T-helper 17 cell (primary cell): ENCODE results near the gene AP3S2. TPM values are rescaled to one million over a fixed set of nuclear protein-coding genes. Genes with fewer than 3 reads are reported as not detected.
A peak's percentile ranks its signal among the peaks of the same experiment; 100 is the strongest.
"Not testable (repeated sequence)": the region's sequence is repeated elsewhere in the genome, so short reads cannot be mapped to it uniquely, and the experiment has no call there.

Experiments
- ATAC-seq: fragments of 150-1000 bp; cut with Tn5 transposase; 2 replicates; pipeline ENCODE4 v1.10.0; 2021; ENCODE audit warnings: mild to moderate bottlenecking, moderate library complexity
- DNase-seq, 3 donors: peaks; one replicate each; pipeline versions ENCODE4 v3.0.0 to v3.0.0-alpha.2; 2020 to 2021
- H3K9me3 ChIP-seq: one replicate; pipeline ENCODE4 v1.7.0; 2013; ENCODE audit warnings: low read length, mild to moderate bottlenecking; ENCODE audit not compliant: control insufficient read depth, poor library complexity, severe bottlenecking
- H3K27ac Mint-ChIP-seq: one replicate; pipeline ENCODE4 v1.8.0; 2022; ENCODE audit warnings: mild to moderate bottlenecking, moderate library complexity, mixed read lengths
- H3K27me3 Mint-ChIP-seq: one replicate; pipeline ENCODE4 v1.8.0; 2022; ENCODE audit warnings: mixed read lengths
- H3K36me3 Mint-ChIP-seq: one replicate; pipeline ENCODE4 v1.8.0; 2022; ENCODE audit warnings: low read depth, mixed read lengths
- H3K4me1 Mint-ChIP-seq: one replicate; pipeline ENCODE4 v1.8.0; 2022; ENCODE audit warnings: mild to moderate bottlenecking, mixed read lengths
- H3K4me3 Mint-ChIP-seq: one replicate; pipeline ENCODE4 v1.8.0; 2022; ENCODE audit warnings: mild to moderate bottlenecking, moderate library complexity, mixed read lengths
- total RNA-seq, 4 donors: library from RNA in 2 of 4; stranded (reverse) in 2 of 4; gene quantifications; one replicate each; pipeline ENCODE4 v1.2.3 and lab custom pipeline; 2022 to 2026

The AP3S2 gene
- total RNA-seq, 2 donors from 2014 or later: 28.0 to 29.1 TPM

DNA sequence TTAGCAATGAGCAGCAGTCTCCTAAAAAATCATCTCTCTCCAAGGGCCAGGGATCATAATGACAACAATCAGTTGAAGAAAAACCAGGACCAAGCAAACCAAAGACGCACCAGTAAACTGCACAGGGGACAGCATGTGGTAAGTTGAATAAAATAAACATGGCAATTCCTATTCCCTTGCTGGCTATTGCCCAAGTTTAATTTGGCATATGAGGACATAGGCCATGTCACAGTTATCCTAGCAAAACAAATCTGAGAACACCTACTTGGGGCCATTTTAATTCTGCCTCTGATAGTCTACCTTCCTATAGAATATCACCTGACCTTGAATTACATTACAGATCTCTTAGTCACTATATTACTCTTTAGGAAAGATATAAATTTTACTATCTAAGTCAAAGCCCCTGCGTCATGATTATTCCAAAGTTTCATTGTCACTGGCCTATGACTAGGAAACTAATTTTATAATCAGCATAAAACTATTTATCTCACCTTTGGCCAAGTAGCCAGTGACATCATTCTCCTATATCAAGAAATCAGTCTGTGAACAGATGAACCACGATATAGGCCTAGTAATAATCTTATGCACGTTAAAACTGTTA, 23.0 kb downstream of the AP3S2 start:
- no peaks in the 10 kb centered on the region for H3K27me3 Mint-ChIP-seq
- no peak overlapping the region for H3K27ac Mint-ChIP-seq
- H3K4me3 Mint-ChIP-seq: no peak overlapping the region
- DNase-seq: no peak
- H3K4me1 Mint-ChIP-seq: peaks cover 6% of the 10 kb centered on the region
- no peak for ATAC-seq
- no peaks in the 10 kb centered on the region for H3K9me3 ChIP-seq
- H3K36me3 Mint-ChIP-seq: peaks cover 2% of the 10 kb centered on the region

DNA sequence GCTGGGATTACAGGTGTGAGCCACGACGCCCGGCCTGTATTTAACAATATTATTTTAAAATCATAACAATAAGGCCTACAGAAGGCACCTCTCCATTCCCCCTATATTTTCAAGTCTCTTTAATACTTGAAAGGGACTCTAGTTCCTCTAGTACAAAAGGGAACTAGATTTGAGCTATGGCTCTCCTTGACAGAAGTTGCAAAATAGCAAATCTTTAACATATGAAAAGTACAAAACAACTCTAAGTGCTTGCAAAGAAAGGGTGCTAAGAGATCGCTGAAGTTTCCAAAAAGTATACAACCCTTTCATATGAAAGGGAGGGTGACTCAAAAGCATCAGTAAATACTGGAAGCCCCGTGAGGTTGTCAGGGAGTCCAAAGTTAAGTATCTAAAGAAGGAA, 23.8 kb downstream of the AP3S2 start:
- no peaks in the 10 kb centered on the region for H3K9me3 ChIP-seq
- ATAC-seq: no peak
- H3K27ac Mint-ChIP-seq: no peak overlapping the region
- no peaks in the 10 kb centered on the region for H3K27me3 Mint-ChIP-seq
- no peak overlapping the region for H3K4me3 Mint-ChIP-seq
- H3K4me1 Mint-ChIP-seq: peaks cover under 1% of the 10 kb centered on the region
- no peak for DNase-seq
- H3K36me3 Mint-ChIP-seq: peaks cover 2% of the 10 kb centered on the region

DNA sequence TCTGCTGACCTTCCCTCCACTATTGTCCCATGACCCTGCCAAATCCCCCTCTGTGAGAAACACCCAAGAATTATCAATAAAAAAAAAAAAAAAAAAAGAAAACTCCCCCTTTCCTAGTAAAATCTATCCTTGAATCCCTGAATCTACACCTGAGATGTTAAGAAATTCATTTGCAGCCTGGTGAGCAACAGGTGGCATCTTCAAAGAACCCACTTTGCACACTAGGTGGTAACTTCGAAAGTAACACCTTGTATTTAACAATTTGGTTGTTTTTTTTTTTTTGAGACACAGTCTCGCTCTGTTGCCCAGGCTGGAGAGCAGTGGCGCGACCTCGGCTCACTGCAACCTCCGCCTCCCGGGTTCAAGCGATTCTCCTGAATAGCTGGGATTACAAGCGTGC, 24.3 kb downstream of the AP3S2 start:
- H3K27ac Mint-ChIP-seq, H3K9me3 ChIP-seq, H3K27me3 Mint-ChIP-seq, ATAC-seq, H3K4me3 Mint-ChIP-seq, DNase-seq, H3K4me1 Mint-ChIP-seq, H3K36me3 Mint-ChIP-seq: not testable (repeated sequence)

DNA sequence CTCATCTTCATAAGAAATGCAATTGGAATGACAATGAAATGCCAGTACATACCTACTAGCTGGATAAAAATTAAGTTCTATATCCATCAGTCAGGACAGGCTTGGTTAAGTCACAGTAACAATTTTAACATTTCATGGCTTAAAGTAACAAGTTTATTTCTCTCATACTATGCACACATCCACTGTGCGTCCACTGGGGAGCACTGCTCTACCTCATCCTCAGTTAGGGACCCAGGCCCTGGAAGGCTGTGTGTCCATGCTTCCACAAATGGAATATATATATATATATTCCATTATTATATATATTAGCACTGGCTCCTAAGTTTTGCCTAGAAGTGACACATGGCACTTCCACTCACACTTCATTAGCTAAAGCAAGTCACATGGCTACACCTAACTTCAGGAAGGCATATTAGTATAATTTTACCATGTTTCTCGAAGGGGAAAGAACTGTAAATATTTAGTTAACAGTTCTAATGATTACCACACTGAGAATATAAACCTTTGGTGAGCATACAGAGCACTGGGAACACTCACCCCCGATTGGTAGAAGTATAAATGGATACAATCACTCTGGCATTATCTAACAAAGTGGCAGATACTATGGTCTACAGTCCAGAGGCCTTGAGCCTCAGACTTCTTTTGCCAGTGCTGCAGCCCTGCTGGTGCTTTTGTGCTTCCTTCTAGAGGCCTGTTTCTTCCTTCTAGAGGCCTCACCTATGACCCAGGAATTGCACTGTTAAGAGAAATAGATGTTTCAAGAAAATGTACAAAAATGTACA, 28.6 kb downstream of the AP3S2 start:
- Mint-ChIP-seq H3K27ac (no peak overlapping the region), H3K4me3 (no peak overlapping the region), H3K27me3 (no peaks in the 10 kb centered on the region), H3K36me3 (peaks cover 2% of the 10 kb centered on the region), H3K4me1 (no peaks in the 10 kb centered on the region)
- ATAC-seq (no peak), DNase-seq (no peak)
- no peaks in the 10 kb centered on the region for H3K9me3 ChIP-seq

DNA sequence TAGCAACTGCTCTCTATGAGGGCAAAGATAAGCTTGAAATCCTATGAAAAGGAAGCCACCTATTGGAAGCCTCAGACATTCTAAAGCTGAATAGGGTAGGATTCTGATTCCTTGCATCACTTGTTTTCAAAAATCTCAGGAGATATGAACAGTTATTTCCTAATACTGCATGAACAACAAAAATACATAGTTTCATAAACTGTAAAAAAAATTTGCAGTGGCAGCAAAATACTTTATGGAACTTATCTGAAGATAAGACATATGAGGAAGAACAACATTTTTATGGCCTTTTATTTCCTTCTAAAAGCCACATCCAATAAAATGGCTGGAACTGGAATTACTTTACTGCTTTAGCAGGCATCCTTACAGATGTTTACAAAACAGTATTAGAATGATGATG, 29.9 kb downstream of the AP3S2 start:
- no peaks in the 10 kb centered on the region for H3K36me3 Mint-ChIP-seq
- H3K4me3 Mint-ChIP-seq: no peak overlapping the region
- ATAC-seq: no peak
- no peaks in the 10 kb centered on the region for H3K9me3 ChIP-seq
- no peak overlapping the region for H3K27ac Mint-ChIP-seq
- no peaks in the 10 kb centered on the region for H3K27me3 Mint-ChIP-seq
- DNase-seq: no peak
- H3K4me1 Mint-ChIP-seq: no peaks in the 10 kb centered on the region

- no peaks in the 10 kb centered on the region for H3K36me3 Mint-ChIP-seq
- H3K27me3 Mint-ChIP-seq: no peaks in the 10 kb centered on the region
- H3K27ac Mint-ChIP-seq: peak overlapping the region; percentile 37
- no peaks in the 10 kb centered on the region for H3K4me1 Mint-ChIP-seq
- ATAC-seq (no peak), DNase-seq (no peak)
- H3K9me3 ChIP-seq: no peaks in the 10 kb centered on the region
- no peak overlapping the region for H3K4me3 Mint-ChIP-seq
These were observed 32.9 kb downstream of the AP3S2 start for GRCh38 chr15:89860891-89861290.

- no peaks in the 10 kb centered on the region for H3K4me1 Mint-ChIP-seq
- H3K27me3 Mint-ChIP-seq: no peaks in the 10 kb centered on the region
These were observed 33.4 kb downstream of the AP3S2 start for GRCh38 chr15:89860431-89860830.

GRCh38 chr15:89858661-89859458, 34.9 kb downstream of the AP3S2 start:
- ATAC-seq: no peak
- Mint-ChIP-seq H3K27ac (peak overlapping the region; percentile 51), H3K27me3 (no peaks in the 10 kb centered on the region), H3K4me3 (no peak overlapping the region), H3K36me3 (no peaks in the 10 kb centered on the region), H3K4me1 (no peaks in the 10 kb centered on the region)
- H3K9me3 ChIP-seq: no peaks in the 10 kb centered on the region
- DNase-seq: no peak

More at GRCh38 chr15:89860431-89860830, 33.4 kb downstream of the AP3S2 start:
- no peak overlapping the region for H3K4me3 Mint-ChIP-seq
- H3K36me3 Mint-ChIP-seq: no peaks in the 10 kb centered on the region
- H3K9me3 ChIP-seq: no peaks in the 10 kb centered on the region
- no peak for ATAC-seq
- DNase-seq: no peak
- peak overlapping the region; percentile 37 for H3K27ac Mint-ChIP-seq

GRCh38 chr15:89857673-89858072, 36.1 kb downstream of the AP3S2 start:
- no peaks in the 10 kb centered on the region for H3K9me3 ChIP-seq
- H3K4me1 Mint-ChIP-seq: no peaks in the 10 kb centered on the region
- ATAC-seq (no peak), DNase-seq (no peak)
- no peaks in the 10 kb centered on the region for H3K27me3 Mint-ChIP-seq
- H3K36me3 Mint-ChIP-seq: no peaks in the 10 kb centered on the region
- no peak overlapping the region for H3K4me3 Mint-ChIP-seq
- H3K27ac Mint-ChIP-seq: no peak overlapping the region

GRCh38 chr15:89855948-89856347, 37.8 kb downstream of the AP3S2 start:
- Mint-ChIP-seq H3K4me3 (no peak overlapping the region), H3K36me3 (no peaks in the 10 kb centered on the region), H3K27ac (no peak overlapping the region), H3K27me3 (no peaks in the 10 kb centered on the region), H3K4me1 (no peaks in the 10 kb centered on the region)
- no peak for ATAC-seq
- no peaks in the 10 kb centered on the region for H3K9me3 ChIP-seq
- DNase-seq: no peak

- not testable (repeated sequence) for H3K36me3 Mint-ChIP-seq, H3K4me1 Mint-ChIP-seq, H3K9me3 ChIP-seq, H3K4me3 Mint-ChIP-seq, DNase-seq, ATAC-seq, H3K27ac Mint-ChIP-seq, H3K27me3 Mint-ChIP-seq
These were observed 38.9 kb downstream of the AP3S2 start for GRCh38 chr15:89854863-89855262.

DNA sequence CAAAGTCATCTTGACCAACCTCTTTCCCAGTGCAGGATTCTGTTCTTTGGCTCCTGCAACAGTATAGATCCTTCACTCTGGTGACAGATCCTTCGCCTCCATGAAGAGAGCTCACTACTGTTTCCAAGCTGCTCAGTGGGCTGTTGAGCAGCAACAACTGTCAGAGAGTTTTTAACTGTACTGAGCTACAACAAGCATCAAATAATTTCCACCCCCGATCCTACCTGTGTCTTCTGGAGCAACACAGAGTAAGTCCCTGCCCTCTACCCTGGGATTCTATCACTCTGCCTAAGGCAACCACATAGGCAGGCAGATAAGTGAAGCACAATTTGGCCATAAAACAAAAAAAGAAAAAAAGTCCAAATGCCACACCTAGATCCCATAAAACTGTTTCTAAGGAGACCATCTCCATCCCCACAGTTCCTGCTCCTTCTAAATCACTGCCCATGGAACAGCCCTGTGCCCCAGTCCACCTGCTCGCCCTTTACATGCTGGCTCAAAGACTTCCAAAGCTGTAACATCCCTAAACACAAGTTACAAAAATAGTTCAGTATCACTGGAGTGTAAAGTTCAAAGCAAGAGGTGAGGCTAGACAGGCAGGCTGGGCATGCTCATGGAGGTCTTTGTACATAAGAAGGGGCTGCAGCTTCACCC, 41.3 kb downstream of the AP3S2 start:
- Mint-ChIP-seq H3K4me3 (no peak overlapping the region), H3K36me3 (no peaks in the 10 kb centered on the region), H3K4me1 (no peaks in the 10 kb centered on the region), H3K27me3 (no peaks in the 10 kb centered on the region), H3K27ac (no peak overlapping the region)
- no peak for ATAC-seq
- DNase-seq: no peak
- H3K9me3 ChIP-seq: no peaks in the 10 kb centered on the region

- ATAC-seq (no peak), DNase-seq (no peak)
- H3K27ac Mint-ChIP-seq: no peak overlapping the region
- no peaks in the 10 kb centered on the region for H3K9me3 ChIP-seq
- no peak overlapping the region for H3K4me3 Mint-ChIP-seq
- no peaks in the 10 kb centered on the region for H3K36me3 Mint-ChIP-seq
- H3K27me3 Mint-ChIP-seq: no peaks in the 10 kb centered on the region
- H3K4me1 Mint-ChIP-seq: no peaks in the 10 kb centered on the region
These were observed 42.0 kb downstream of the AP3S2 start for GRCh38 chr15:89851673-89852341.
